Neural crest cell (in vitro differentiated cells): ENCODE results near the gene NUDT8. TPM values are rescaled to one million over a fixed set of nuclear protein-coding genes. Genes with fewer than 3 reads are reported as not detected.

Experiments used
- DNase-seq: peaks from one replicate; pipeline ENCODE4 v3.0.0; 2021; ENCODE audit warnings: low read depth, mixed read lengths, low spot score
- H3K27ac Mint-ChIP-seq: one replicate; pipeline ENCODE4 v1.8.0; 2021; ENCODE audit warnings: mild to moderate bottlenecking, mixed read lengths; ENCODE audit not compliant: unreplicated experiment
- H3K27me3 Mint-ChIP-seq: 2 replicates; pipeline ENCODE4 v1.8.0; 2021; ENCODE audit warnings: low read depth, mild to moderate bottlenecking, mixed read lengths
- H3K36me3 Mint-ChIP-seq: 2 replicates; pipeline ENCODE4 v1.8.0; 2021; ENCODE audit warnings: low read depth, mild to moderate bottlenecking, mixed read lengths
- H3K4me1 Mint-ChIP-seq: 2 replicates; pipeline ENCODE4 v1.8.0; 2021; ENCODE audit warnings: mixed read lengths
- H3K4me3 Mint-ChIP-seq: one replicate; pipeline ENCODE4 v1.8.0; 2021; ENCODE audit warnings: mild to moderate bottlenecking, mixed read lengths
- H3K9me3 Mint-ChIP-seq: 2 replicates; pipeline ENCODE4 v1.8.0; 2021; ENCODE audit warnings: mixed read lengths
- CTCF ChIP-seq: fragments of 200-600 bp; sonication (generic); conservative IDR thresholded peaks from 2 replicates; pipeline ENCODE4 v1.5.0; 2021; ENCODE audit warnings: antibody characterized with exemption, mild to moderate bottlenecking
- total RNA-seq: library from RNA; stranded (reverse); gene quantifications from 2 replicates; pipeline ENCODE4 v1.2.1, GENCODE V29; 2021

Gene NUDT8
- total RNA-seq, 1 donor from 2014 or later, result 13.9 TPM

DNA sequence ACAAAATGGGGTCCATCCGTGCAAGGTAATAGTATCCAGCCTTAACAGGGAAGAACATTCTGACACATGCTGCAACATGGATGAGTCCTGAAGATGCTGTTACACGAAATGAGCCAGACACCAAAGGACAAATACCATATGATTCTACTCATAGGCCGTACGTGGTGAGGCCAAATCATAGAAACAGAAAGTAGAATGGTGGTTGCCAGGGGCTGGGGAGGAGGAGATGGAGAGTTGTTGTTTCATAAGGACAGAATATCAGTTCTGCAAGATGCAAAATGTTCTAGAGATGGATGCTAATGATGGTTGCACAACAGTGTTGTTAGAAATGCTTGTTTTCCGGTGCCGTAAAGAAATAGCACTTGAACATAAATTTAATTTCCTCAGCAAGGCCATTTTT is 7.2 kb upstream of the NUDT8 start:
- TF ChIP-seq CTCF, result no peak
- H3K27ac Mint-ChIP-seq, result no peak overlapping the region
- no peaks in the 10 kb centered on the region for H3K36me3 Mint-ChIP-seq
- H3K27me3 Mint-ChIP-seq, result no peaks in the 10 kb centered on the region
- no peak for DNase-seq
- H3K9me3 Mint-ChIP-seq, result no peaks in the 10 kb centered on the region
- no peak overlapping the region for H3K4me3 Mint-ChIP-seq
- H3K4me1 Mint-ChIP-seq, result peaks cover 7% of the 10 kb centered on the region

DNA sequence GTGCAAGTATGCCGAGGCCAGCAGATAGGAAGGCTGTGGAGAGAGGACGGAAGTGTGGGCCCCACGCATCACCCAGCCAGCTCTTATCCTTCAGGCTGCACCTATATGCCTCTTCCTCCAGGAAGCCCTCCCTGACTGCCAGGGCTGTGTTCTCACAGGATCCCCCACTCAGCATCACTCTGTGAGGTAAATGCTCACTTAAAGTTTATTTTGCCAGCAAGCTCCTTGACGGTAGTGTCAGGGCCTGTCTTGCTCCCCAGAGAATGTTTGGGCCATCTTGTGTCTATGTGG is 5.4 kb upstream of the NUDT8 start:
- Mint-ChIP-seq H3K4me1 (peaks cover 16% of the 10 kb centered on the region), H3K27ac (no peak overlapping the region), H3K4me3 (peak overlapping the region; percentile 34), H3K9me3 (no peaks in the 10 kb centered on the region), H3K27me3 (no peaks in the 10 kb centered on the region), H3K36me3 (no peaks in the 10 kb centered on the region)
- DNase-seq, result no peak
- no peak for TF ChIP-seq CTCF

- Mint-ChIP-seq H3K9me3 (no peaks in the 10 kb centered on the region), H3K27ac (no peak overlapping the region), H3K4me1 (peaks cover 16% of the 10 kb centered on the region), H3K4me3 (no peak overlapping the region), H3K36me3 (no peaks in the 10 kb centered on the region), H3K27me3 (no peaks in the 10 kb centered on the region)
- DNase-seq, result no peak
- TF ChIP-seq CTCF, result no peak
Observed at GRCh38 chr11:67634366-67635230, 4.9 kb upstream of the NUDT8 start.

DNA sequence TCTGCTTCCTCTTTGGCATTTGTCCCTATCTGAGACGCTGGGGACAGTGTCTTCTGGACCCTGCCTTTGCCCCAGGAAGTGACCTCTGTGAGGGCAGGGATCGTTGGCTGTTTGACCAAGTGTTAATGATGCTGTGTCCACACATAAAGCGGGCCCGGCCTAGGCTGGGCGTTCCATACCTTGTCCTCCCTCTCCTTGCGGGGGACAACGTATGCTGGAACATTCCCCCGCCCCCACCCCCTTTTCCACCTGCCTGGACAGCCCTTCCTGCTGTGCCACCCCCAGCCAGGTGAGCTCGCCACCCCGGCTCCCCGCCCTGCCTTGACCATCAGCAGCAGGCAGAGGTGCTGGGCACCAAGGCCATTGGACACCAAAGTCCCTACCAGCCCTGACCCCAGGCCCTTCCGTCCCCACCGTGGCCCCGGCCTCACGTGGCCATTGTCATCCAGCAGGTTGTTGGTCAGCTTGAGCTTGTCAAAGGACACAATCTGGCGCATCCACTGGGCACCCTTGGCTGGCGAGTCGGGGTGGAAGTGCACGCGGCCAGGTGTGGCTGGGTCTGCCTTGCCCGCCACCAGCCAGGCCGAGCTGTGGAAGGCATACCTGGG is 4.1 kb upstream of the NUDT8 start:
- Mint-ChIP-seq H3K27me3 (no peaks in the 10 kb centered on the region), H3K4me1 (peaks cover 16% of the 10 kb centered on the region), H3K27ac (no peak overlapping the region), H3K4me3 (peak overlapping the region; percentile 56), H3K36me3 (no peaks in the 10 kb centered on the region), H3K9me3 (no peaks in the 10 kb centered on the region)
- no peak for DNase-seq
- TF ChIP-seq CTCF, result no peak

- Mint-ChIP-seq H3K36me3 (no peaks in the 10 kb centered on the region), H3K9me3 (no peaks in the 10 kb centered on the region), H3K4me1 (peaks cover 16% of the 10 kb centered on the region), H3K27me3 (no peaks in the 10 kb centered on the region), H3K4me3 (peak overlapping the region; percentile 62), H3K27ac (no peak overlapping the region)
- TF ChIP-seq CTCF, result no peak
- no peak for DNase-seq
Observed at GRCh38 chr11:67632982-67633755, 3.4 kb upstream of the NUDT8 start.
